ENCODE measurements around the gene GSG1L2. TPM values are rescaled to one million over a fixed set of nuclear protein-coding genes. Genes with fewer than 3 reads are reported as not detected.

The GSG1L2 gene
- polyA plus RNA-seq, 1 donor (not counting 4 experiments of a cell fraction or from before 2014, with no cell fraction given): not detected

DNA sequence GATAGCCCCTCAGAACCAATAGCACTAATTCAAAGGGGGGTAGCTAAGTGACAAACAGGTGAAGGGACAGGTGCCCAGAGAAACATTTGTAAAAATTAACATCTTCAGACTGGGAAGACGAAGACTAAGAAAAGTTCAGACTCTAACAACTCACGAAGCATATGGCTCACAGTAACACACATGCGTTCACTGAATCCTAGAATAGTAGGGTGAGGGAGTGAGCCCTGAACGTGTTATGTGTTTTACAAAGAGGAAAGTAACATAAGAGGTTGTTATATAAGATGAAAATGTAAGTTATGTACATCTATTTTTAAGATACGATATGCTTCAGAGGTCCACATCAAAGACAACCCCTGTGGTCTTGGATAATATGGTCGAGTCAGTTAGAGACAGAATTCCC lies 15.2 kb downstream of the GSG1L2 start:
- Histone ChIP-seq H3K9ac (ENCODE audit: control insufficient read depth, extremely low read depth, insufficient read depth, low read length) (no peak overlapping the region), H3K27ac (ENCODE audit: control insufficient read depth, insufficient read depth, low read length) (no peak overlapping the region), H3K9me1 (ENCODE audit: control insufficient read depth, extremely low read depth, insufficient read depth, low read length) (no peaks in the 10 kb centered on the region), H3K4me2 (ENCODE audit: control insufficient read depth, extremely low read depth, insufficient read depth, low read depth, low read length) (no peak overlapping the region), H3K36me3 (ENCODE audit: control insufficient read depth in 2 of 2, extremely low read depth in 1 of 2, insufficient read depth in 2 of 2, low read length in 2 of 2) (no peaks in the 10 kb centered on the region), H3K27me3 (ENCODE audit: control insufficient read depth, extremely low read depth, insufficient read depth, low read length) (no peaks in the 10 kb centered on the region), H3K4me1 (ENCODE audit: control insufficient read depth, extremely low read depth, insufficient read depth, low read length) (no peaks in the 10 kb centered on the region), H3K9me3 (ENCODE audit: control insufficient read depth, low read depth, low read length) (no peaks in the 10 kb centered on the region), H2AFZ (ENCODE audit: control insufficient read depth, low read length) (no peak overlapping the region), H3K79me2 (ENCODE audit: control insufficient read depth, insufficient read depth, low read length) (no peaks in the 10 kb centered on the region), H3K4me3 (ENCODE audit: control insufficient read depth in 2 of 3, extremely low read depth in 1 of 3, insufficient read depth in 2 of 3, low read depth in 1 of 3, low read length in 3 of 3) (no peak overlapping the region), H4K20me1 (ENCODE audit: control insufficient read depth, extremely low read depth, insufficient read depth, low read length) (no peaks in the 10 kb centered on the region)
- FAIRE-seq (no peak), DNase-seq (ENCODE audit: low read depth, low spot score) (no peak)
- dilution Hi-C loops (cut with MboI; ENCODE audit: extremely low pct_ligation_motif_present, low sequenced_read_pairs): no loop called here
- TF ChIP-seq, protein P1, sequence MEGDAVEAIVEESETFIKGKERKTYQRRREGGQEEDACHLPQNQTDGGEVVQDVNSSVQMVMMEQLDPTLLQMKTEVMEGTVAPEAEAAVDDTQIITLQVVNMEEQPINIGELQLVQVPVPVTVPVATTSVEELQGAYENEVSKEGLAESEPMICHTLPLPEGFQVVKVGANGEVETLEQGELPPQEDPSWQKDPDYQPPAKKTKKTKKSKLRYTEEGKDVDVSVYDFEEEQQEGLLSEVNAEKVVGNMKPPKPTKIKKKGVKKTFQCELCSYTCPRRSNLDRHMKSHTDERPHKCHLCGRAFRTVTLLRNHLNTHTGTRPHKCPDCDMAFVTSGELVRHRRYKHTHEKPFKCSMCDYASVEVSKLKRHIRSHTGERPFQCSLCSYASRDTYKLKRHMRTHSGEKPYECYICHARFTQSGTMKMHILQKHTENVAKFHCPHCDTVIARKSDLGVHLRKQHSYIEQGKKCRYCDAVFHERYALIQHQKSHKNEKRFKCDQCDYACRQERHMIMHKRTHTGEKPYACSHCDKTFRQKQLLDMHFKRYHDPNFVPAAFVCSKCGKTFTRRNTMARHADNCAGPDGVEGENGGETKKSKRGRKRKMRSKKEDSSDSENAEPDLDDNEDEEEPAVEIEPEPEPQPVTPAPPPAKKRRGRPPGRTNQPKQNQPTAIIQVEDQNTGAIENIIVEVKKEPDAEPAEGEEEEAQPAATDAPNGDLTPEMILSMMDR (optimal IDR thresholded peaks at IDR 0.05 in 1 of 3, IDR thresholded peaks at IDR 0.05 in 1 of 3, conservative IDR thresholded peaks at IDR 0.05 in 1 of 3; ENCODE audit: extremely low read depth in 1 of 3, insufficient read depth in 2 of 3, low read length in 3 of 3): no peak
- TF ChIP-seq EZH2 (IDR thresholded peaks at IDR 0.05; ENCODE audit: low read length): no peak

DNA sequence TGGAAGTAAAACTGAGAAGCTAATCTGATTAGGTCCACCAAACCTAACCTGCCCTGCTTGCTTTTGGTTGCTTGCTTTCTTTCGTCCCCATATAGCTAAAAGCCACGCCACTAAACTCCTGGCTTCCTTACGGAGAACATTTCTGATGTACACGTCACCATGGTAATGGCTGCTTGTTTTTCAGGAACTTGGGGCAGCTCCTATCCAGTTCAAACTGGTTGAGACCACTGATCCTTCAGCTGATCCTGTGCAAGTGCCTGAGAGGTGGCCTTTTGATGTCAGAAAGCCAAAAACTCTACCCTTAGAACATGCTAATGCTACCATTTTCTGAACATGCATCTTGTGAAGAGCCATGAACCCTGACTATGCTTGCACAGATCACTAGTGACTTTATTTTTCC lies 16.1 kb downstream of the GSG1L2 start:
- Histone ChIP-seq H4K20me1 (ENCODE audit: control insufficient read depth, extremely low read depth, insufficient read depth, low read length) (no peaks in the 10 kb centered on the region), H3K27ac (ENCODE audit: control insufficient read depth, insufficient read depth, low read length) (no peak overlapping the region), H3K4me1 (ENCODE audit: control insufficient read depth, extremely low read depth, insufficient read depth, low read length) (no peaks in the 10 kb centered on the region), H3K4me3 (ENCODE audit: control insufficient read depth in 2 of 3, extremely low read depth in 1 of 3, insufficient read depth in 2 of 3, low read depth in 1 of 3, low read length in 3 of 3) (no peak overlapping the region), H3K79me2 (ENCODE audit: control insufficient read depth, insufficient read depth, low read length) (no peaks in the 10 kb centered on the region), H3K9ac (ENCODE audit: control insufficient read depth, extremely low read depth, insufficient read depth, low read length) (no peak overlapping the region), H3K36me3 (ENCODE audit: control insufficient read depth in 2 of 2, extremely low read depth in 1 of 2, insufficient read depth in 2 of 2, low read length in 2 of 2) (no peaks in the 10 kb centered on the region), H3K27me3 (ENCODE audit: control insufficient read depth, extremely low read depth, insufficient read depth, low read length) (no peaks in the 10 kb centered on the region), H3K4me2 (ENCODE audit: control insufficient read depth, extremely low read depth, insufficient read depth, low read depth, low read length) (no peak overlapping the region), H3K9me3 (ENCODE audit: control insufficient read depth, low read depth, low read length) (no peaks in the 10 kb centered on the region), H3K9me1 (ENCODE audit: control insufficient read depth, extremely low read depth, insufficient read depth, low read length) (no peaks in the 10 kb centered on the region), H2AFZ (ENCODE audit: control insufficient read depth, low read length) (no peak overlapping the region)
- dilution Hi-C loops (cut with MboI; ENCODE audit: extremely low pct_ligation_motif_present, low sequenced_read_pairs): no loop called here
- DNase-seq (ENCODE audit: low read depth, low spot score): no peak
- TF ChIP-seq EZH2 (IDR thresholded peaks at IDR 0.05; ENCODE audit: low read length): no peak
- TF ChIP-seq, protein P1 (optimal IDR thresholded peaks at IDR 0.05 in 1 of 3, IDR thresholded peaks at IDR 0.05 in 1 of 3, conservative IDR thresholded peaks at IDR 0.05 in 1 of 3; ENCODE audit: extremely low read depth in 1 of 3, insufficient read depth in 2 of 3, low read length in 3 of 3): no peak
- no peak for FAIRE-seq

Data from keratinocyte (primary cell).